ENCODE data around the gene APBB2.

- TF ChIP-seq EZH2 (IDR thresholded peaks at IDR 0.05; ENCODE audit: insufficient read depth, poor library complexity, severe bottlenecking) (no peak), EZH2phosphoT487 (IDR thresholded peaks at IDR 0.05; ENCODE audit: insufficient read depth, low read depth) (no peak)
Measured at GRCh38 chr4:41070516-41071281, 143.6 kb downstream of the APBB2 start.
